ENCODE results near the gene TTLL5. TPM values are rescaled to one million over a fixed set of nuclear protein-coding genes. Genes with fewer than 3 reads are reported as not detected.

TTLL5 gene
- total RNA-seq, 3 donors from 2014 or later (not counting 1 experiment from before 2014, with no cell fraction given): 27.1 to 34.3 (median 32.5) TPM

- Mint-ChIP-seq H3K4me1 (no peaks in the 10 kb centered on the region), H3K27me3 (ENCODE audit: low read depth in 2 of 2) (no peaks in the 10 kb centered on the region), H3K27ac (no peak overlapping the region), H3K36me3 (peaks cover 14% of the 10 kb centered on the region), H3K9me3 (peaks cover 0 to 2% of the 10 kb centered on the region in 2 donors), H3K4me3 (no peak overlapping the region)
- intact Hi-C loops (cut with micrococcal nuclease): no loop called here
- Histone ChIP-seq H3K27me3 (ENCODE audit: control insufficient read depth, insufficient read depth, low read length) (no peaks in the 10 kb centered on the region), H3K36me3 (ENCODE audit: control insufficient read depth, insufficient read depth, low read length) (no peaks in the 10 kb centered on the region), H3K9me3 (ENCODE audit: control insufficient read depth, insufficient read depth, low read length) (no peaks in the 10 kb centered on the region), H3K4me1 (ENCODE audit: control insufficient read depth, insufficient read depth, low read length) (no peaks in the 10 kb centered on the region), H3K27ac (ENCODE audit: low read length) (no peak overlapping the region), H3K4me3 (ENCODE audit: low read length) (no peak overlapping the region)
- peak in 1 of 3 donors; percentile 24 for ATAC-seq
- 87% methylated on average over 2 of the region's 2 CpGs for WGBS (ENCODE audit: insufficient coverage)
- TF ChIP-seq CTCF (IDR thresholded peaks at IDR 0.05): no peak
- no peak for DNase-seq
Measured at GRCh38 chr14:75794615-75795038, 133.6 kb downstream of the TTLL5 start.

GRCh38 chr14:75800792-75801191 lies 139.7 kb downstream of the TTLL5 start:
- no peak overlapping the region for H3K4me3 ChIP-seq (ENCODE audit: low read length)
- H3K4me3 Mint-ChIP-seq: no peak overlapping the region
- no peaks in the 10 kb centered on the region for H3K36me3 ChIP-seq (ENCODE audit: control insufficient read depth, insufficient read depth, low read length)
- WGBS (ENCODE audit: insufficient coverage): 99% methylated on average over 5 of the region's 5 CpGs
- H3K9me3 ChIP-seq (ENCODE audit: control insufficient read depth, insufficient read depth, low read length): no peaks in the 10 kb centered on the region
- ATAC-seq (no peak), DNase-seq (no peak)
- H3K9me3 Mint-ChIP-seq: peaks cover 0 to 2% of the 10 kb centered on the region in 2 donors
- H3K27me3 ChIP-seq (ENCODE audit: control insufficient read depth, insufficient read depth, low read length): no peaks in the 10 kb centered on the region
- no peak overlapping the region for H3K27ac ChIP-seq (ENCODE audit: low read length)
- no peaks in the 10 kb centered on the region for H3K4me1 Mint-ChIP-seq
- intact Hi-C loops (cut with micrococcal nuclease): no loop called here
- no peaks in the 10 kb centered on the region for H3K4me1 ChIP-seq (ENCODE audit: control insufficient read depth, insufficient read depth, low read length)
- TF ChIP-seq CTCF (IDR thresholded peaks at IDR 0.05): no peak
- no peaks in the 10 kb centered on the region for H3K27me3 Mint-ChIP-seq (ENCODE audit: low read depth in 2 of 2)
- no peak overlapping the region for H3K27ac Mint-ChIP-seq
- H3K36me3 Mint-ChIP-seq: peaks cover 20% of the 10 kb centered on the region

GRCh38 chr14:75802486-75802885 lies 141.4 kb downstream of the TTLL5 start:
- 100% methylated on average over 1 of the region's 1 CpG for WGBS (ENCODE audit: insufficient coverage)
- Histone ChIP-seq H3K4me3 (ENCODE audit: low read length) (no peak overlapping the region), H3K36me3 (ENCODE audit: control insufficient read depth, insufficient read depth, low read length) (no peaks in the 10 kb centered on the region), H3K4me1 (ENCODE audit: control insufficient read depth, insufficient read depth, low read length) (no peaks in the 10 kb centered on the region), H3K9me3 (ENCODE audit: control insufficient read depth, insufficient read depth, low read length) (no peaks in the 10 kb centered on the region), H3K27ac (ENCODE audit: low read length) (no peak overlapping the region), H3K27me3 (ENCODE audit: control insufficient read depth, insufficient read depth, low read length) (no peaks in the 10 kb centered on the region)
- ATAC-seq: no peak
- Mint-ChIP-seq H3K27me3 (ENCODE audit: low read depth in 2 of 2) (no peaks in the 10 kb centered on the region), H3K9me3 (peaks cover 0 to 2% of the 10 kb centered on the region in 2 donors), H3K4me1 (no peaks in the 10 kb centered on the region), H3K27ac (no peak overlapping the region), H3K36me3 (peaks cover 11% of the 10 kb centered on the region), H3K4me3 (no peak overlapping the region)
- no peak for DNase-seq
- intact Hi-C loops (cut with micrococcal nuclease): no loop called here
- TF ChIP-seq CTCF (IDR thresholded peaks at IDR 0.05): no peak

GRCh38 chr14:75803765-75804164 lies 142.7 kb downstream of the TTLL5 start:
- Histone ChIP-seq H3K4me1 (ENCODE audit: control insufficient read depth, insufficient read depth, low read length) (no peaks in the 10 kb centered on the region), H3K27me3 (ENCODE audit: control insufficient read depth, insufficient read depth, low read length) (no peaks in the 10 kb centered on the region), H3K27ac (ENCODE audit: low read length) (no peak overlapping the region), H3K36me3 (ENCODE audit: control insufficient read depth, insufficient read depth, low read length) (no peaks in the 10 kb centered on the region), H3K9me3 (ENCODE audit: control insufficient read depth, insufficient read depth, low read length) (no peaks in the 10 kb centered on the region), H3K4me3 (ENCODE audit: low read length) (no peak overlapping the region)
- peaks cover 10% of the 10 kb centered on the region for H3K36me3 Mint-ChIP-seq
- ATAC-seq: no peak
- no peaks in the 10 kb centered on the region for H3K9me3 Mint-ChIP-seq
- no peak for DNase-seq
- H3K4me3 Mint-ChIP-seq: no peak overlapping the region
- 99% methylated on average over 4 of the region's 5 CpGs for WGBS (ENCODE audit: insufficient coverage)
- TF ChIP-seq CTCF (IDR thresholded peaks at IDR 0.05): no peak
- H3K4me1 Mint-ChIP-seq: no peaks in the 10 kb centered on the region
- no peak overlapping the region for H3K27ac Mint-ChIP-seq
- no peaks in the 10 kb centered on the region for H3K27me3 Mint-ChIP-seq (ENCODE audit: low read depth in 2 of 2)
- intact Hi-C loops (cut with micrococcal nuclease): no loop called here

All from natural killer cell (primary cell).